Parathyroid adenoma (tissue), 2 donors: ENCODE data around the gene OLFML3.

Source experiments
- H2AFZ ChIP-seq: fragments of 300-600 bp; sonication (generic); one replicate; pipeline ENCODE4 v1.7.0; 2017; ENCODE audit warnings: antibody characterized with exemption, mild to moderate bottlenecking
- H3K27ac ChIP-seq: fragments of 300-600 bp; sonication (generic); one replicate; pipeline ENCODE4 v1.7.0; 2017
- H3K27me3 ChIP-seq: fragments of 300-600 bp; sonication (generic); one replicate; pipeline ENCODE4 v1.7.0; 2017; ENCODE audit warnings: low read length; ENCODE audit not compliant: control insufficient read depth, insufficient read depth
- H3K36me3 ChIP-seq: fragments of 300-600 bp; sonication (generic); one replicate; pipeline ENCODE4 v1.7.0; 2017; ENCODE audit warnings: low read length; ENCODE audit not compliant: control insufficient read depth, insufficient read depth
- H3K4me1 ChIP-seq: fragments of 300-600 bp; sonication (generic); one replicate; pipeline ENCODE4 v1.7.0; 2017; ENCODE audit warnings: control low read depth
- H3K4me2 ChIP-seq: fragments of 300-600 bp; sonication (generic); one replicate; pipeline ENCODE4 v1.7.0; 2017; ENCODE audit warnings: low read length
- H3K4me3 ChIP-seq: fragments of 300-600 bp; sonication (generic); one replicate; pipeline ENCODE4 v1.7.0; 2017; ENCODE audit warnings: low read depth, low read length
- H3K79me2 ChIP-seq: fragments of 300-600 bp; sonication (generic); one replicate; pipeline ENCODE4 v1.7.0; 2017; ENCODE audit warnings: control low read depth
- H3K9ac ChIP-seq: fragments of 300-600 bp; sonication (generic); one replicate; pipeline ENCODE4 v1.7.0; 2017; ENCODE audit warnings: mild to moderate bottlenecking
- H3K9me3 ChIP-seq: fragments of 300-600 bp; sonication (generic); one replicate; pipeline ENCODE4 v1.7.0; 2017; ENCODE audit warnings: low read length; ENCODE audit not compliant: control insufficient read depth
- TF ChIP-seq, protein P1 (sequence below): fragments of 300-600 bp; sonication (generic); IDR thresholded peaks from one replicate; pipeline ENCODE4 v1.7.0; 2017; ENCODE audit warnings: antibody characterized with exemption, mild to moderate bottlenecking
- donor health status: primary hyperparathyroidism.

OLFML3 gene

DNA sequence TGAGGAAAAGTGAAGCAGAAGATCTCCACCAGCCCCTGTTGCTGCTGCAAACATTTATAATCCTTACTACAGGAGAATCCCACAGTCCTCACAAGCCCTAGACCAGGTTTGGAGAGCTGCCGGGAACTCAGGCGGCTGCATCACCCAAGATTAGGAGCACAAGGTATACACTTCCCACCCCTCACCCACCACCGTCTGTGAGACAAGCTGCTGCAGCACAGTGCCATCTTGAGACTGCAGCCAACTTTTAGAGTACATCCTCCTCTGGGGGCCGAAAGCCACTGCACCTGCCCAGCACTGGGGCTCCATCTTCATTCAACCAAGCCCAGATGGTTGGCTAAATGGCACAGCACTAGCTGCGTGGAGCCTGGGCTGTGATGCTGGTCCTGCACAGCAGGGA is 13.8 kb downstream of the OLFML3 start:
- Histone ChIP-seq H2AFZ (no peak overlapping the region), H3K9ac (no peak overlapping the region), H3K27ac (no peak overlapping the region), H3K4me1 (no peaks in the 10 kb centered on the region), H3K9me3 (peaks cover 2% of the 10 kb centered on the region), H3K4me2 (no peak overlapping the region), H3K36me3 (no peaks in the 10 kb centered on the region), H3K27me3 (no peaks in the 10 kb centered on the region), H3K4me3 (no peak overlapping the region), H3K79me2 (no peaks in the 10 kb centered on the region)
- TF ChIP-seq, protein P1, sequence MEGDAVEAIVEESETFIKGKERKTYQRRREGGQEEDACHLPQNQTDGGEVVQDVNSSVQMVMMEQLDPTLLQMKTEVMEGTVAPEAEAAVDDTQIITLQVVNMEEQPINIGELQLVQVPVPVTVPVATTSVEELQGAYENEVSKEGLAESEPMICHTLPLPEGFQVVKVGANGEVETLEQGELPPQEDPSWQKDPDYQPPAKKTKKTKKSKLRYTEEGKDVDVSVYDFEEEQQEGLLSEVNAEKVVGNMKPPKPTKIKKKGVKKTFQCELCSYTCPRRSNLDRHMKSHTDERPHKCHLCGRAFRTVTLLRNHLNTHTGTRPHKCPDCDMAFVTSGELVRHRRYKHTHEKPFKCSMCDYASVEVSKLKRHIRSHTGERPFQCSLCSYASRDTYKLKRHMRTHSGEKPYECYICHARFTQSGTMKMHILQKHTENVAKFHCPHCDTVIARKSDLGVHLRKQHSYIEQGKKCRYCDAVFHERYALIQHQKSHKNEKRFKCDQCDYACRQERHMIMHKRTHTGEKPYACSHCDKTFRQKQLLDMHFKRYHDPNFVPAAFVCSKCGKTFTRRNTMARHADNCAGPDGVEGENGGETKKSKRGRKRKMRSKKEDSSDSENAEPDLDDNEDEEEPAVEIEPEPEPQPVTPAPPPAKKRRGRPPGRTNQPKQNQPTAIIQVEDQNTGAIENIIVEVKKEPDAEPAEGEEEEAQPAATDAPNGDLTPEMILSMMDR = no peak

DNA sequence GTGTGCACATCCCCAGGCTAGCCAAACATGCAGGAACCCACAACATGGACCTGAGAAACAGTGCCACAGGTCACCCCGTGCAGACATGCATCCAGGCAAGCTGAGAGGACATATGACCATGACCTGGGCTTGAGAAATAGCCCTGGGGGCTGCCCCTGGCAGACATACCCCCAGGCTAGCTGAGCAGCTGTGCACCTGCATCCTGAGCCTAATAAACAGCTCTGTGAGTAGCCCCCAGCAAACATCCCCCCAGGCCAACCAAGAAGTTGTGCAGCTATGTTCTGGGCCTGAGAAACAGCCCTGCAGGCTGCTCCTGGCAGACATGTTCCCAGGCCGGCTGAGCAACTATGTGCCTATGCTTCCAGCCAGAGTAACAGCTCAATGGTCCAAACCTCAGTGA is 14.5 kb downstream of the OLFML3 start:
- H2AFZ ChIP-seq = no peak overlapping the region
- H3K27ac ChIP-seq = no peak overlapping the region
- TF ChIP-seq, protein P1 = no peak
- no peaks in the 10 kb centered on the region for H3K27me3 ChIP-seq
- no peaks in the 10 kb centered on the region for H3K4me1 ChIP-seq
- H3K9ac ChIP-seq = no peak overlapping the region
- no peaks in the 10 kb centered on the region for H3K36me3 ChIP-seq
- no peak overlapping the region for H3K4me2 ChIP-seq
- H3K4me3 ChIP-seq = no peak overlapping the region
- no peaks in the 10 kb centered on the region for H3K79me2 ChIP-seq
- H3K9me3 ChIP-seq = peaks cover 2% of the 10 kb centered on the region

DNA sequence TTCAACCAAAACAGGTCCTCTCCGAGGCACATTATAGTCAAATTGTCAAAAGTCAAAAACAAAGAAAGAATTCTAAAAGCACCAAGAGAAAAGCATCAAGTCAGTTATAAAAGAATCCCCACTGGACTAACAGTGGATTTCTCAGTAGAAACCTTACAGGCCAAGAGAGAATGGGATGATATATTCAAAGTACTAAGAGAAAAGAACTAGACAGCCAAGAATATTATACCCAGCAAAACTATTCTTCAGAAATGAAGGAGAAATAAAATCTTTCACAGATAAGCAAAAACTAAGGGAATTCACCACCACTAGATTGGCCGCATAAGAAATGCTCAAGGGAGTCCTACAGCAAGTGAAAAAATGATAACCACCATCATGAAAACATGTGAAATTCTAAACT is 16.1 kb downstream of the OLFML3 start:
- no peak overlapping the region for H3K9ac ChIP-seq
- TF ChIP-seq, protein P1 = no peak
- no peaks in the 10 kb centered on the region for H3K79me2 ChIP-seq
- peaks cover 2% of the 10 kb centered on the region for H3K9me3 ChIP-seq
- no peaks in the 10 kb centered on the region for H3K36me3 ChIP-seq
- no peaks in the 10 kb centered on the region for H3K27me3 ChIP-seq
- no peaks in the 10 kb centered on the region for H3K4me1 ChIP-seq
- no peak overlapping the region for H2AFZ ChIP-seq
- H3K4me2 ChIP-seq = no peak overlapping the region
- H3K4me3 ChIP-seq = no peak overlapping the region
- no peak overlapping the region for H3K27ac ChIP-seq

DNA sequence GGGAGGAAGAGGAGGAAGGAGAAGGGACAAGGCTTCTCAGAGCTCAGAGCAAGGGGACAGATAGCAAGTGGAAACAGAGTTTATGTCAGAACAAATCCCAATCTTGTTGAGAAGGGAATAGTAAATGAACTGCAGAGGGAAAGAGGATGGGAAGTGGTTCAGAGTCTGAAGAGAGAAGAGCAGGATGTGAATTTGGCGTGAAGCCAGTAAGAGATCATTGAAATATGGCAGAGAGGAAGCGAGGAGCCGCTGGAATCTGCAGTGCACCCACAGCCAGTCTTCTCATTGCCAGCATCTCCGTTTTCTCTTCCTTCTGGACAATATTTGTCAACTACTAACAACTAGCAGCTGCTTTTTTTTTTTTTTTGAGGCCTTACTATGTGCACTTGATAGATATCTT is 19.1 kb downstream of the OLFML3 start:
- TF ChIP-seq, protein P1 = no peak
- no peak overlapping the region for H2AFZ ChIP-seq
- no peak overlapping the region for H3K4me3 ChIP-seq
- H3K27ac ChIP-seq = no peak overlapping the region
- H3K9ac ChIP-seq = no peak overlapping the region
- no peaks in the 10 kb centered on the region for H3K27me3 ChIP-seq
- no peak overlapping the region for H3K4me2 ChIP-seq
- no peaks in the 10 kb centered on the region for H3K79me2 ChIP-seq
- H3K4me1 ChIP-seq = no peaks in the 10 kb centered on the region
- H3K9me3 ChIP-seq = peaks cover 2% of the 10 kb centered on the region
- no peaks in the 10 kb centered on the region for H3K36me3 ChIP-seq

DNA sequence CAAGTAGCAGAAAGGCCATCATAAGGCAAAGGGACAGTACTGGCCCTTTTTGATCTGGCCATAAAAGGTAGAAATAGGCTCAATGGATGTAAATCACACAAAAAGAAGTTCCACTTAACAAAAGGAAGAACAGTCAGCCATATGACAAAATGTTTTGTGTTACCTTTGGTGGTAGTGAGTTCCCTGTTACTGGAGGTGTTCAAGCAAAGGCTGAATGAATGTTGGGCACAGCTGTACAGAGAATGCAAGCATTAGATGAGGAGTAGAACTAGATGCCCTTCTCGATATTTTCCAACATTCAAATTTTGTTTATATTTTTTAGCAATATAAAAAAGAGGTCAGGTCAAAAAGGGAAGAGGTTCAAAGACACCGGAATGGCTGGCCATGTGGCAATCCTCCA is 20.0 kb downstream of the OLFML3 start:
- Histone ChIP-seq H2AFZ (no peak overlapping the region), H3K4me3 (no peak overlapping the region), H3K27me3 (no peaks in the 10 kb centered on the region), H3K4me1 (no peaks in the 10 kb centered on the region), H3K36me3 (no peaks in the 10 kb centered on the region), H3K9me3 (peaks cover 2% of the 10 kb centered on the region), H3K9ac (no peak overlapping the region), H3K4me2 (no peak overlapping the region), H3K79me2 (no peaks in the 10 kb centered on the region), H3K27ac (no peak overlapping the region)
- TF ChIP-seq, protein P1 = no peak
